Measurements from ENCODE around the gene HIVEP3.

HIVEP3 gene

DNA sequence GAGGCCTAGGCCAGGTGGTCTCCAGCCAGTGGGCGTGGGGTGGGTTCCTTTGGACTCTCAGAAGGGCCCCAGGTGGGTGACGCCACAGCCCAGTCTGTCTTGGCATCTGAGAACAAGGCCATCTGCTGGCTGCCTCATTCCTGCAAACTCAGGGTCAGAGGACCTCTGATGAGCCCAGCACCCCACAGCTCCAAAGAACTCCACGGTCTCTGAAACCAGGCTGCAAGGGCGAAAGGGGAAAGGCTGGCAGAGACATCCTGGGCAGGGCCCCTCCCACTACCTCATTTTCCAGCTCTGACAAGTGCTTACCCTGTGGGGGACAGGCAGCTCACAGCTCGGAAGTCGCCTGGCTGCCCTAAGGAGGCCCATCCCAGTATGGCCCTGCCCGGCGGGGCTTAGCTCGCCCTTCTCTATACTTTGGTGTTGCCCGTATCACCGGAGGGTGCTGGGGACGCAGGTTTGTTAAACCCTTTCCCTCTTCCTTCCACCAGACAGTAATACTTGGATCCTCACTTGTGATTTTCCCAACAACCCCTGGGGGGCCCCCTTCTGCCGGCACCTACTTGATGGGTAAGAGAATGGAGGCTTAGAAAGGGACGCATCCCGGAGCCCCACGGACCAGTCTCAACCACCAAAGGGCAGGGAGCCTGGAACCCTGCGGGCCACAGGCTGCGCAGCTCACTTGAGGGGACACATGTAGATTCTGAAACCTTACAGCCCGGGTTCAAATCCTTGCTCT is 423.3 kb downstream of the HIVEP3 start:
- ChIA-PET POLR2A (no interaction called here), CTCF (interaction anchor here (0.8 to 3.5 kb wide), 6 partner anchors 12 to 77 kb away, joined by 3 to 12 read pairs (median 4); no protein-coding TSS in a partner anchor)
- no peaks in the 10 kb centered on the region for H3K9me3 ChIP-seq (ENCODE audit: control extremely low read depth in 1 of 5, control insufficient read depth in 4 of 5, insufficient read depth in 2 of 5, low read depth in 1 of 5, low read length in 4 of 5)
- no peaks in the 10 kb centered on the region for H3K36me3 ChIP-seq (ENCODE audit: control insufficient read depth in 4 of 4, insufficient read depth in 4 of 4, low read length in 3 of 4)
- H3K27ac ChIP-seq (ENCODE audit: insufficient read depth in 1 of 2, low read depth in 1 of 2, low read length in 2 of 2, poor library complexity in 1 of 2, severe bottlenecking in 2 of 2): no peak overlapping the region
- WGBS (ENCODE audit: insufficient coverage): 41% methylated on average over 18 of the region's 19 CpGs
- peaks cover 0 to 18% (median 7%) of the 10 kb centered on the region in 5 experiments for H3K27me3 ChIP-seq (replicated peaks in 2 of 5; ENCODE audit: control insufficient read depth in 4 of 5, insufficient read depth in 5 of 5, low read length in 4 of 5)
- H3K4me1 ChIP-seq (ENCODE audit: control extremely low read depth in 1 of 4, control insufficient read depth in 4 of 4, insufficient read depth in 4 of 4, low read length in 3 of 4): peaks cover 0 to 25% (median 11%) of the 10 kb centered on the region in 4 experiments
- DNase-seq: peak in 2 of 3 donors; percentile 28 to 35
- peak overlapping the region in 4 of 7 experiments; percentile 17 to 67 (median 50) for H3K4me3 ChIP-seq (ENCODE audit: control insufficient read depth in 1 of 7, extremely low read depth in 1 of 7, insufficient read depth in 4 of 7, low read depth in 2 of 7, low read length in 6 of 7)

DNA sequence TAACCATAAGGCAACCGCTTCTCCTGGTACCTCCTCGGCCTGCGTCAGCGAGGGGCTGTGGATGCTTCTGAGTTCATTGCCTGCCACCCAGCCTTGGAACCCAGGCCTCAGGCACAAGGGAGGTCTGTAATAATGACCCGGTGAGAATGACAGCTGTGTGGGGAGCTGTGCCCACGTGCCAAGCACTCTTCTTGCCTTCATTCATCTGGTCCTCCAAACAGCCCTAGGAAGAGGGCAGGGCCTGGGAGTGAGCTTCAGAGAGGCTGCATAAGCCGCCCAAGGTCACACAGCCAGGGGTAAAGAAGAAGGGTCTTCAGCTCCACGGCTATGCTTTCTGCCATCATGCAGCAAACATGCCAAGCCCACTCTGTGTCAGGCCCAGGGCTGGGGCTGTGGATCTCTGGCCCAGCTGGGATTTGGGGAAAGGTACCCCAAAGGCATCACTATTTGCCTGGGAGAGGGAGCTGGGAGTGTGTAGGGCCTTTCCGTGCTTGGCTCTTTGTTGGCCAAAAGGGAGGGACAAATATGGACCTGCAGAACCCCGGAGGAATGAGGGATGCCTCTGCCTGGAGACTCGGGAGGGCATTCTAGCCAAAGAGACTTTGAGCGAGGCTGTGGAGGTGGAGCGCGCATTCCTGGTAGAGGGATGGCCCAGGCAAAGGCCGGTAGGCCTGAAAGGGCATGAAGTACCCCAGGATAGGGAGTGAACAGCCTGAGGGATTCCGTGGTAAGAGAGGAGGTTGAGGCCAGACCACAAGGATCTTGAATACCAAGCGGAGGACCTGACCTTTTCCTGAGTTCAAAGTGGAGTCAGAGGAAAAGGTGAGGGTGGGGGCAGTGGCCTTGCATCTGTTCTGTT is 424.1 kb downstream of the HIVEP3 start:
- no peaks in the 10 kb centered on the region for H3K36me3 ChIP-seq (ENCODE audit: control insufficient read depth in 4 of 4, insufficient read depth in 4 of 4, low read length in 3 of 4)
- H3K27ac ChIP-seq (ENCODE audit: insufficient read depth in 1 of 2, low read depth in 1 of 2, low read length in 2 of 2, poor library complexity in 1 of 2, severe bottlenecking in 2 of 2): no peak overlapping the region
- WGBS (ENCODE audit: insufficient coverage): 91% methylated on average over 14 of the region's 17 CpGs
- no peak for DNase-seq
- peaks cover 0 to 25% (median 11%) of the 10 kb centered on the region in 4 experiments for H3K4me1 ChIP-seq (ENCODE audit: control extremely low read depth in 1 of 4, control insufficient read depth in 4 of 4, insufficient read depth in 4 of 4, low read length in 3 of 4)
- H3K4me3 ChIP-seq (ENCODE audit: control insufficient read depth in 1 of 7, extremely low read depth in 1 of 7, insufficient read depth in 4 of 7, low read depth in 2 of 7, low read length in 6 of 7): no peak overlapping the region
- ChIA-PET CTCF (interaction anchor here (1.2 to 3.5 kb wide), 4 partner anchors 11 to 22 kb away, joined by 3 to 12 read pairs (median 6); no protein-coding TSS in a partner anchor), POLR2A (no interaction called here)
- H3K27me3 ChIP-seq (replicated peaks in 2 of 5; ENCODE audit: control insufficient read depth in 4 of 5, insufficient read depth in 5 of 5, low read length in 4 of 5): peaks cover 0 to 18% (median 7%) of the 10 kb centered on the region in 5 experiments
- H3K9me3 ChIP-seq (ENCODE audit: control extremely low read depth in 1 of 5, control insufficient read depth in 4 of 5, insufficient read depth in 2 of 5, low read depth in 1 of 5, low read length in 4 of 5): no peaks in the 10 kb centered on the region

DNA sequence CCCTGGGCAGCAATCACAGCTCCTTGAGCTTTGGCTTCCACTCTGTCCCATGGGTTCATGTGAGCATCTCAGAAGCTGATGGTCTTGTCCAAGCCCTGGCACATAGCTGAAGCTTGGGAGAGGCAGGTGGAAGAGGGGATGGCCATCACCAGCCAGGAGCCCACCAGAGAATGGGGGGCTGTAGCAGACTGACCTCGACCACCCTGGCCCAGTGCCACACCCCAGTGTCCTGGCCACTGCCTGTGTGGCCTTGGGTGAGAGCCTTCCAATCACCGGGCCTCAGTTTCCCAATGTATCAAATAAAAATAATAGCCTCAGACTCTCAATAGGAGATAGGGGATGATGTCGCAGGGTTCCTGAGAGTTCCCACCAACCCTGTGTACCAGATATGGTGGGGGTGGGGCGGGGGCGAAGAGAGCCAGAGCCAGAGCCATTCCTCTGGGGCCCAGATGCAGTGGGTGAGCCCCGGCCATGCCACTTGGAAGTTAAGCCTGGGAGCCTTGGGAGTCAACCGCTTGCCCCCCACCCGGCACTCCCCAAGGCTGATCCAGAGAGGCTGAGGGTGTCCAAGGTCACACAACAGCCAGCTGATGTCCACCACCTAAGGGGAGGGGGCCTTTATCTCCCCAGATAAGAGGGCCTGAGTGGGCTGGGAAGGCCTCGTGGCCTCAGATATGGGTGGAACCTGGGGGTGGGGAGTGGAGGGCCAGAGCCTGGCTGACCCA is 424.9 kb downstream of the HIVEP3 start:
- CTCF ChIA-PET: interaction anchor here (0.7 to 3.5 kb wide), 7 partner anchors 11 to 23 kb away, joined by 3 to 12 read pairs (median 4); no protein-coding TSS in a partner anchor
- H3K4me1 ChIP-seq (ENCODE audit: control extremely low read depth in 1 of 4, control insufficient read depth in 4 of 4, insufficient read depth in 4 of 4, low read length in 3 of 4): peaks cover 0 to 23% (median 11%) of the 10 kb centered on the region in 4 experiments

DNA sequence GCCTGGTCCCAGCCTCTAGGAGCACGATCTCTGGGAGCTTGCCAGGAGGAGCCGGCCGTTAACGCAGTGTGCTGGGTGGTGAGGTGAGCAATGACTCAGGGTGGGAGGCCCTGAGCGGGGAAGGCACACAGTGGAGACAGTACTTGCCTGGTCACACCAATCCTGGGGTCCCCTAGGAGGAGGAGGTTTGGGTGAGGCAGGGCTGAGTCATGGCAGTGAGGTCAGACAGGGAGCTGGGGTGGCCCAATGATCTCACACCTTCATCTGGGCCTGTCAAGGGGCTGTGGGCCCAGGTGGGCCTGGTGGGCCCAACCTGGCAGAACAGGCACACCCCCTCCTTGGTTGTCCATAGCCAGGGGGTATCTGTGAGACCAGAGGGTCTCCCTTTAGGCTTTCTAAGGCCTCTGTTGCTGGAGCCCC is 425.6 kb downstream of the HIVEP3 start:
- H3K27ac ChIP-seq (ENCODE audit: insufficient read depth in 1 of 2, low read depth in 1 of 2, low read length in 2 of 2, poor library complexity in 1 of 2, severe bottlenecking in 2 of 2): no peak overlapping the region
- ChIA-PET CTCF (interaction anchor here (0.7 to 2.1 kb wide), 7 partner anchors 8 to 60 kb away, joined by 3 to 10 read pairs (median 4); no protein-coding TSS in a partner anchor), POLR2A (interaction anchor here (0.5 kb wide), 1 partner anchor 17 kb away, joined by 3 read pairs; no protein-coding TSS in a partner anchor)
- peak in 2 of 3 donors; percentile 13 to 26 for DNase-seq
- H3K27me3 ChIP-seq (replicated peaks in 2 of 5; ENCODE audit: control insufficient read depth in 4 of 5, insufficient read depth in 5 of 5, low read length in 4 of 5): peaks cover 0 to 18% (median 7%) of the 10 kb centered on the region in 5 experiments
- no peaks in the 10 kb centered on the region for H3K9me3 ChIP-seq (ENCODE audit: control extremely low read depth in 1 of 5, control insufficient read depth in 4 of 5, insufficient read depth in 2 of 5, low read depth in 1 of 5, low read length in 4 of 5)
- H3K4me1 ChIP-seq (ENCODE audit: control extremely low read depth in 1 of 4, control insufficient read depth in 4 of 4, insufficient read depth in 4 of 4, low read length in 3 of 4): peaks cover 0 to 20% (median 11%) of the 10 kb centered on the region in 4 experiments
- no peak overlapping the region for H3K4me3 ChIP-seq (ENCODE audit: control insufficient read depth in 1 of 7, extremely low read depth in 1 of 7, insufficient read depth in 4 of 7, low read depth in 2 of 7, low read length in 6 of 7)
- H3K36me3 ChIP-seq (ENCODE audit: control insufficient read depth in 4 of 4, insufficient read depth in 4 of 4, low read length in 3 of 4): no peaks in the 10 kb centered on the region
- WGBS (ENCODE audit: insufficient coverage): 100% methylated on average over 1 of the region's 5 CpGs

More for the DNA sequence above, 424.9 kb downstream of the HIVEP3 start:
- H3K36me3 ChIP-seq (ENCODE audit: control insufficient read depth in 4 of 4, insufficient read depth in 4 of 4, low read length in 3 of 4): no peaks in the 10 kb centered on the region
- WGBS (ENCODE audit: insufficient coverage): 100% methylated on average over 6 of the region's 9 CpGs
- POLR2A ChIA-PET: no interaction called here
- no peak overlapping the region for H3K27ac ChIP-seq (ENCODE audit: insufficient read depth in 1 of 2, low read depth in 1 of 2, low read length in 2 of 2, poor library complexity in 1 of 2, severe bottlenecking in 2 of 2)
- peaks cover 0 to 18% (median 7%) of the 10 kb centered on the region in 5 experiments for H3K27me3 ChIP-seq (replicated peaks in 2 of 5; ENCODE audit: control insufficient read depth in 4 of 5, insufficient read depth in 5 of 5, low read length in 4 of 5)
- H3K4me3 ChIP-seq (ENCODE audit: control insufficient read depth in 1 of 7, extremely low read depth in 1 of 7, insufficient read depth in 4 of 7, low read depth in 2 of 7, low read length in 6 of 7): no peak overlapping the region
- no peaks in the 10 kb centered on the region for H3K9me3 ChIP-seq (ENCODE audit: control extremely low read depth in 1 of 5, control insufficient read depth in 4 of 5, insufficient read depth in 2 of 5, low read depth in 1 of 5, low read length in 4 of 5)
- DNase-seq: no peak

DNA sequence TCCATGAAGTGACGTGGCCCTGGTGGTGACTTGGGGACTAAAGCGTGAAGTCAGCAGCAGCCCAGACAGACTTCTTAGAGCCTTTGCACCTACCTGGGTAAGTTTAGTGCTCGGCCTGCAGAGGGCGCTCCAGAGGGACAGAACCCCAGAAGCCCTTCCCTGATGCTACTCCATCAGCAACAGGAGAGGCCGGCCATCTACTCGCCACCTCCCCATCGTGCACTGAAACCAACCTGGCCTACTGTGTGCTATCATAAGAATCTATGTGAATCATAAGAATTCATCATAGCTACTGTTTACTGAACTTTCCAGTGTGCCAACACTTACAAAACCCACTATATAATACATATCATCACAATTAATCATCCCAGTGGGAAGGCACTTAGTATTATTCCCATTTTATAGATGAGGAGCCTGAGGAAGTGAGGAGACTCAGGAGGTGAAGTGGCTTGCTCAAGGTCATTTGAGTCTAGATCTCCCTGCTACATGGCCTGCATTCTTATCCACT is 426.3 kb downstream of the HIVEP3 start:
- H3K9me3 ChIP-seq (ENCODE audit: control extremely low read depth in 1 of 5, control insufficient read depth in 4 of 5, insufficient read depth in 2 of 5, low read depth in 1 of 5, low read length in 4 of 5): no peaks in the 10 kb centered on the region

DNA sequence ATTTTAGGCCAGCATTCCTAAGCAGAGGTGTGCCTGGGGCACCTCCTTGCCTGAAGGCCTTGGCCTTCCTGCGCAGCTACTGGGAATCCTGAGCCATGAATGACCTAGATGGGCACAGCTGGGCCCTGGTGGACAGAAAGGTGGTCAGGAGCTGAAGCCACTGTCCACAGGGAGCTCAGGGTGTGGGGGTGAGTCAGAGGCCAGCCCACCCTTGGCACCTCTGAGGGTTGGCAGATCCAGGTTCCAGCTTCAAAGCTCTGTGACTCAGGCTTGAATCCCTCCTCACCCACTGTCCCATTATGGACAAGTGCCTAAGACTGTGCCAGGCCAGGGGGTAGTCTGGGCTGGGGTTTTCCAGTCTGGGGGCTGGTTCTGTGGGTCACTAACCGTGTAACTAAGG is 427.8 kb downstream of the HIVEP3 start:
- no peak overlapping the region for H3K27ac ChIP-seq (ENCODE audit: insufficient read depth in 1 of 2, low read depth in 1 of 2, low read length in 2 of 2, poor library complexity in 1 of 2, severe bottlenecking in 2 of 2)
- POLR2A ChIA-PET: no interaction called here
- H3K4me3 ChIP-seq (ENCODE audit: control insufficient read depth in 1 of 7, extremely low read depth in 1 of 7, insufficient read depth in 4 of 7, low read depth in 2 of 7, low read length in 6 of 7): no peak overlapping the region
- 71% methylated on average over 2 of the region's 2 CpGs for WGBS (ENCODE audit: insufficient coverage)
- no peaks in the 10 kb centered on the region for H3K36me3 ChIP-seq (ENCODE audit: control insufficient read depth in 4 of 4, insufficient read depth in 4 of 4, low read length in 3 of 4)
- CTCF ChIA-PET: interaction anchor here (0.8 to 1.0 kb wide), 4 partner anchors 23 to 224 kb away, joined by 3 to 4 read pairs (median 3); no protein-coding TSS in a partner anchor
- no peak for DNase-seq
- H3K9me3 ChIP-seq (ENCODE audit: control extremely low read depth in 1 of 5, control insufficient read depth in 4 of 5, insufficient read depth in 2 of 5, low read depth in 1 of 5, low read length in 4 of 5): no peaks in the 10 kb centered on the region
- H3K27me3 ChIP-seq (replicated peaks in 2 of 5; ENCODE audit: control insufficient read depth in 4 of 5, insufficient read depth in 5 of 5, low read length in 4 of 5): peaks cover 0 to 33% (median 7%) of the 10 kb centered on the region in 5 experiments
- H3K4me1 ChIP-seq (ENCODE audit: control extremely low read depth in 1 of 4, control insufficient read depth in 4 of 4, insufficient read depth in 4 of 4, low read length in 3 of 4): peaks cover 0 to 18% (median 8%) of the 10 kb centered on the region in 4 experiments

More for the DNA sequence above, 426.3 kb downstream of the HIVEP3 start:
- DNase-seq: peak; percentile 58 to 75 (median 71)
- Histone ChIP-seq H3K36me3 (ENCODE audit: control insufficient read depth in 4 of 4, insufficient read depth in 4 of 4, low read length in 3 of 4) (no peaks in the 10 kb centered on the region), H3K27me3 (replicated peaks in 2 of 5; ENCODE audit: control insufficient read depth in 4 of 5, insufficient read depth in 5 of 5, low read length in 4 of 5) (peaks cover 0 to 24% (median 10%) of the 10 kb centered on the region in 5 experiments), H3K4me3 (ENCODE audit: control insufficient read depth in 1 of 7, extremely low read depth in 1 of 7, insufficient read depth in 4 of 7, low read depth in 2 of 7, low read length in 6 of 7) (no peak overlapping the region), H3K27ac (ENCODE audit: insufficient read depth in 1 of 2, low read depth in 1 of 2, low read length in 2 of 2, poor library complexity in 1 of 2, severe bottlenecking in 2 of 2) (no peak overlapping the region), H3K4me1 (ENCODE audit: control extremely low read depth in 1 of 4, control insufficient read depth in 4 of 4, insufficient read depth in 4 of 4, low read length in 3 of 4) (peaks cover 0 to 20% (median 11%) of the 10 kb centered on the region in 4 experiments)
- POLR2A ChIA-PET: interaction anchor here (0.5 kb wide), 1 partner anchor 17 kb away, joined by 3 read pairs; no protein-coding TSS in a partner anchor
- CTCF ChIA-PET: interaction anchor here (0.7 to 2.1 kb wide), 9 partner anchors 9 to 59 kb away, joined by 3 to 10 read pairs (median 3); no protein-coding TSS in a partner anchor
- WGBS (ENCODE audit: insufficient coverage): 52% methylated on average over 4 of the region's 7 CpGs

Data from common myeloid progenitor, CD34-positive (primary cell).